DND-41 (cell line): Measurements from ENCODE around the gene CENPP.

ENCODE experiments used
- ATAC-seq: fragments of 200-7000 bp; cut with Tn5 transposase; 3 replicates; pipeline ENCODE4 v1.9.1; 2021; ENCODE audit warnings: low read depth; ENCODE audit not compliant: insufficient read depth
- DNase-seq: peaks from one replicate; pipeline ENCODE4 v3.0.0-alpha.2; 2020
- H2AFZ ChIP-seq: 2 replicates; pipeline ENCODE4 v1.6.0; 2012; ENCODE audit warnings: low read depth, low read length
- H3K27ac ChIP-seq: 2 replicates; pipeline ENCODE4 v1.5.1; 2012; ENCODE audit warnings: low read length, inconsistent platforms
- H3K27me3 ChIP-seq: fragments of 200-600 bp; sonication (generic); 2 replicates; pipeline ENCODE4 v1.6.0; 2012; ENCODE audit warnings: low read length, mild to moderate bottlenecking, inconsistent platforms; ENCODE audit not compliant: insufficient read depth, poor library complexity
- H3K36me3 ChIP-seq: 2 replicates; pipeline ENCODE4 v1.5.1; 2012; ENCODE audit warnings: low read length, inconsistent platforms; ENCODE audit not compliant: insufficient read depth
- H3K4me1 ChIP-seq: 2 replicates; pipeline ENCODE4 v1.5.1; 2012; ENCODE audit warnings: mild to moderate bottlenecking, low read length; ENCODE audit not compliant: insufficient read depth
- H3K4me2 ChIP-seq: 2 replicates; pipeline ENCODE4 v1.6.0; 2012; ENCODE audit warnings: mild to moderate bottlenecking, moderate library complexity, low read length, inconsistent platforms; ENCODE audit not compliant: insufficient read depth
- H3K4me3 ChIP-seq, 2 experiments: fragments of 200-600 bp in 1 of 2; shearing (Covaris generic) in 1 of 2; 2 replicates each; pipeline ENCODE4 v1.5.1; 2012 to 2016; ENCODE audit warnings: inconsistent platforms in 2 of 2, low read length in 2 of 2, mild to moderate bottlenecking in 2 of 2, low read depth in 1 of 2, moderate library complexity in 1 of 2
- H3K79me2 ChIP-seq: 2 replicates; pipeline ENCODE4 v1.6.0; 2012; ENCODE audit warnings: low read length, inconsistent platforms; ENCODE audit not compliant: insufficient read depth
- H3K9ac ChIP-seq: 2 replicates; pipeline ENCODE4 v1.6.0; 2012; ENCODE audit warnings: low read depth, mild to moderate bottlenecking, inconsistent platforms, low read length, moderate library complexity
- H3K9me3 ChIP-seq: 2 replicates; pipeline ENCODE4 v1.5.1; 2012; ENCODE audit warnings: low read length, moderate library complexity, mild to moderate bottlenecking, inconsistent platforms; ENCODE audit not compliant: insufficient read depth, severe bottlenecking
- H4K20me1 ChIP-seq: 2 replicates; pipeline ENCODE4 v1.6.0; 2012; ENCODE audit warnings: low read length; ENCODE audit not compliant: insufficient read depth
- CTCF ChIP-seq: IDR thresholded peaks from 2 replicates; pipeline ENCODE4 v1.5.1; 2012; ENCODE audit warnings: borderline replicate concordance, low read length, moderate library complexity, mild to moderate bottlenecking; ENCODE audit not compliant: poor library complexity, severe bottlenecking; ENCODE audit errors: extremely low read depth
- EZH2 ChIP-seq: IDR thresholded peaks from 3 replicates; pipeline ENCODE4 v1.6.1; 2012; ENCODE audit warnings: borderline replicate concordance, low read depth, mild to moderate bottlenecking, moderate library complexity, low read length, inconsistent platforms; ENCODE audit not compliant: severe bottlenecking

The CENPP gene

GRCh38 chr9:92349771-92350739 is 24.3 kb downstream of the CENPP start:
- no peak overlapping the region for H3K27ac ChIP-seq
- peaks cover 5% of the 10 kb centered on the region for H3K9me3 ChIP-seq

GRCh38 chr9:92350740-92351133 is 25.0 kb downstream of the CENPP start:
- Histone ChIP-seq H3K27ac (no peak overlapping the region), H3K27me3 (no peaks in the 10 kb centered on the region), H4K20me1 (no peaks in the 10 kb centered on the region), H2AFZ (no peak overlapping the region), H3K4me2 (no peak overlapping the region), H3K9ac (no peak overlapping the region), H3K4me3 (no peak overlapping the region), H3K36me3 (peaks cover 58% of the 10 kb centered on the region), H3K79me2 (no peaks in the 10 kb centered on the region), H3K4me1 (no peaks in the 10 kb centered on the region), H3K9me3 (peaks cover 5% of the 10 kb centered on the region)
- ATAC-seq: no peak
- no peak for DNase-seq
- no peak for TF ChIP-seq EZH2
- no peak for TF ChIP-seq CTCF

More at GRCh38 chr9:92349771-92350739, 24.3 kb downstream of the CENPP start:
- no peaks in the 10 kb centered on the region for H3K4me1 ChIP-seq
- H3K4me2 ChIP-seq: no peak overlapping the region
- no peak overlapping the region for H3K9ac ChIP-seq
- peaks cover 58% of the 10 kb centered on the region for H3K36me3 ChIP-seq
- no peak overlapping the region for H2AFZ ChIP-seq
- no peak for ATAC-seq
- H3K27me3 ChIP-seq: no peaks in the 10 kb centered on the region
- no peak for DNase-seq
- no peak for TF ChIP-seq CTCF
- TF ChIP-seq EZH2: no peak
- H3K79me2 ChIP-seq: no peaks in the 10 kb centered on the region
- no peaks in the 10 kb centered on the region for H4K20me1 ChIP-seq
- no peak overlapping the region for H3K4me3 ChIP-seq

- DNase-seq: no peak
- H2AFZ ChIP-seq: no peak overlapping the region
- no peak overlapping the region for H3K4me3 ChIP-seq
- no peaks in the 10 kb centered on the region for H4K20me1 ChIP-seq
- H3K4me1 ChIP-seq: no peaks in the 10 kb centered on the region
- no peak overlapping the region for H3K9ac ChIP-seq
- H3K27ac ChIP-seq: no peak overlapping the region
- peaks cover 5% of the 10 kb centered on the region for H3K9me3 ChIP-seq
- H3K79me2 ChIP-seq: no peaks in the 10 kb centered on the region
- peaks cover 51% of the 10 kb centered on the region for H3K36me3 ChIP-seq
- ATAC-seq: no peak
- TF ChIP-seq CTCF (no peak), EZH2 (no peak)
- H3K4me2 ChIP-seq: no peak overlapping the region
- H3K27me3 ChIP-seq: no peaks in the 10 kb centered on the region
Observed at GRCh38 chr9:92353051-92353450, 27.3 kb downstream of the CENPP start.
